B cell (primary cell): ENCODE results near the gene EGFL8. TPM values are rescaled to one million over a fixed set of nuclear protein-coding genes. Genes with fewer than 3 reads are reported as not detected.

ENCODE experiments used
- ATAC-seq: fragments of 200-7000 bp; cut with Tn5 transposase; one replicate; pipeline ENCODE4 v1.10.0; 2021; ENCODE audit warnings: low read depth, mild to moderate bottlenecking, moderate number of reproducible peaks, moderate library complexity
- CTCF ChIA-PET: fragments of 350-600 bp; sonication (Branson Sonifier 250); formaldehyde crosslinking; loops from one replicate; lab custom pipeline; 2021; ENCODE audit warnings: antibody characterized with exemption, inconsistent platforms; lab: Charles Lee
- POLR2A ChIA-PET: fragments of 350-600 bp; sonication (Branson Sonifier 250); formaldehyde crosslinking; loops from one replicate; lab custom pipeline; 2021; ENCODE audit warnings: antibody characterized with exemption; lab: Charles Lee
- DNase-seq: peaks from one replicate; pipeline ENCODE4 v3.0.0; 2013
- H2AFZ ChIP-seq: 2 replicates; pipeline ENCODE4 v1.6.1; 2012; ENCODE audit warnings: mild to moderate bottlenecking, low read depth, low read length; ENCODE audit not compliant: insufficient read depth, poor library complexity, severe bottlenecking
- H3K27ac ChIP-seq, 2 donors: 1 replicate in 1 of 2; 2 replicates in 1 of 2; pipeline ENCODE4 v1.5.1; 2012 to 2013; ENCODE audit warnings: low read length in 2 of 2, mild to moderate bottlenecking in 2 of 2, moderate library complexity in 1 of 2
- H3K27me3 ChIP-seq, 4 experiments: fragments of 200-600 bp in 1 of 4; sonication (generic) in 1 of 4; replicated peaks in 1 of 4; 1 replicate in 2 of 4; 2 replicates in 2 of 4; pipeline versions ENCODE4 v1.6.1 to v1.7.0; 2013 to 2016; ENCODE audit warnings: low read length in 3 of 4, mild to moderate bottlenecking in 2 of 4, mixed read lengths in 1 of 4, moderate library complexity in 1 of 4; ENCODE audit not compliant: insufficient read depth in 4 of 4, control insufficient read depth in 3 of 4; ENCODE audit errors: control extremely low read depth in 1 of 4
- H3K36me3 ChIP-seq, 2 experiments: replicated peaks in 1 of 2; 1 replicate in 1 of 2; 2 replicates in 1 of 2; pipeline versions ENCODE4 v1.6.1 to v1.7.1; 2013; ENCODE audit warnings: low read length in 1 of 2; ENCODE audit not compliant: insufficient read depth in 2 of 2, control insufficient read depth in 1 of 2; ENCODE audit errors: control extremely low read depth in 1 of 2, extremely low read depth in 1 of 2
- H3K4me1 ChIP-seq, 2 donors: fragments of 200-600 bp in 1 of 2; sonication (generic) in 1 of 2; 1 replicate in 1 of 2; 2 replicates in 1 of 2; pipeline versions ENCODE4 v1.5.1 to v1.6.1; 2013 to 2017; ENCODE audit warnings: low read length in 2 of 2; ENCODE audit not compliant: control insufficient read depth in 2 of 2, insufficient read depth in 2 of 2
- H3K4me2 ChIP-seq: replicated peaks from 2 replicates; pipeline ENCODE3; 2012; ENCODE audit warnings: mild to moderate bottlenecking, low read depth, low read length; ENCODE audit not compliant: poor library complexity, severe bottlenecking
- H3K4me3 ChIP-seq, 5 experiments: fragments of 200-600 bp in 1 of 5; sonication (generic) in 1 of 5; 1 replicate in 3 of 5; 2 replicates in 2 of 5; pipeline versions ENCODE4 v1.5.1 to v1.7.0; 2011 to 2016; ENCODE audit warnings: low read length in 4 of 5, mild to moderate bottlenecking in 4 of 5, low read depth in 2 of 5, control low read depth in 1 of 5, moderate library complexity in 1 of 5; ENCODE audit not compliant: insufficient read depth in 1 of 5; ENCODE audit errors: control extremely low read depth in 1 of 5, extremely low read depth in 1 of 5
- H3K79me2 ChIP-seq: fragments of 200-600 bp; sonication (generic); one replicate; pipeline ENCODE4 v1.6.0; 2016; ENCODE audit warnings: low read length; ENCODE audit not compliant: control insufficient read depth, insufficient read depth
- H3K9ac ChIP-seq: fragments of 200-600 bp; sonication (generic); 2 replicates; pipeline ENCODE4 v1.6.1; 2017; ENCODE audit warnings: mild to moderate bottlenecking, low read length, moderate library complexity
- H3K9me3 ChIP-seq, 3 donors: one replicate each; pipeline versions ENCODE4 v1.6.1 to v1.7.1; 2013; ENCODE audit warnings: low read length in 2 of 3; ENCODE audit not compliant: control insufficient read depth in 2 of 3, insufficient read depth in 1 of 3; ENCODE audit errors: control extremely low read depth in 1 of 3
- H4K20me1 ChIP-seq: 2 replicates; pipeline ENCODE4 v1.6.0; 2012; ENCODE audit warnings: mild to moderate bottlenecking, low read length; ENCODE audit not compliant: insufficient read depth, control insufficient read depth, poor library complexity, severe bottlenecking
- H3K27ac Mint-ChIP-seq: one replicate; pipeline ENCODE4 v1.8.0; 2021; ENCODE audit warnings: mixed read lengths
- H3K27me3 Mint-ChIP-seq: one replicate; pipeline ENCODE4 v1.8.0; 2021; ENCODE audit warnings: mixed read lengths
- H3K4me1 Mint-ChIP-seq: one replicate; pipeline ENCODE4 v1.8.0; 2021; ENCODE audit warnings: mixed read lengths
- H3K4me3 Mint-ChIP-seq: one replicate; pipeline ENCODE4 v1.8.0; 2021; ENCODE audit warnings: mixed read lengths
- H3K9me3 Mint-ChIP-seq: one replicate; pipeline ENCODE4 v1.8.0; 2022; ENCODE audit warnings: mixed read lengths; ENCODE audit not compliant: insufficient read depth
- CTCF ChIP-seq: fragments of 200-600 bp; IDR thresholded peaks from one replicate; pipeline ENCODE4 v1.8.0; 2022; ENCODE audit warnings: antibody characterized with exemption, mild to moderate bottlenecking
- EZH2 ChIP-seq: IDR thresholded peaks from 2 replicates; pipeline ENCODE4 v1.6.1; 2012; ENCODE audit warnings: borderline replicate concordance, low read depth, mild to moderate bottlenecking, moderate library complexity, low read length; ENCODE audit not compliant: insufficient read depth, poor library complexity, severe bottlenecking
- WGBS: methylation state at CpG from one replicate; pipeline ENCODE4 v1.1.5; 2013; ENCODE audit warnings: missing lambda C conversion rate; ENCODE audit not compliant: insufficient coverage; 5-methylcytosine and 5-hydroxymethylcytosine counted together
- intact Hi-C: fragments of 100-400 bp; cut with micrococcal nuclease; formaldehyde crosslinking; loops from one replicate; pipeline ENCODE4 v1.10.0; 2022
- polyA plus RNA-seq: library from polyadenylated mRNA; depleted of rRNA; stranded (reverse); fragments of >200 nt; gene quantifications from 2 replicates; pipeline ENCODE4 v1.2.3, GENCODE V29; 2012
- total RNA-seq, 2 donors: library from RNA; stranded (reverse); fragments of 120-200 nt in 1 of 2; gene quantifications; 1 replicate in 1 of 2; 2 replicates in 1 of 2; pipeline versions ENCODE4 v1.2.3 to v1.2.4, GENCODE V29; 2013 to 2022

Gene EGFL8
- total and polyA plus RNA-seq, 2 donors (not counting 1 experiment from before 2014, with no cell fraction given): 0.91 to 3.9 TPM

GRCh38 chr6:32158052-32158451 lies 6.3 kb upstream of the EGFL8 start:
- H2AFZ ChIP-seq: no peak overlapping the region
- POLR2A ChIA-PET: no interaction called here
- Mint-ChIP-seq H3K27ac (no peak overlapping the region), H3K27me3 (peaks cover 4% of the 10 kb centered on the region), H3K9me3 (no peaks in the 10 kb centered on the region), H3K4me1 (peaks cover 22% of the 10 kb centered on the region), H3K4me3 (no peak overlapping the region)
- H3K79me2 ChIP-seq: no peaks in the 10 kb centered on the region
- no peak overlapping the region for H3K4me2 ChIP-seq
- no peak overlapping the region for H3K27ac ChIP-seq
- no peaks in the 10 kb centered on the region for H4K20me1 ChIP-seq
- H3K9ac ChIP-seq: no peak overlapping the region
- no peak overlapping the region for H3K4me3 ChIP-seq
- intact Hi-C loops: loop anchor here (10.0 kb wide), 1 partner anchor 113 kb away; no protein-coding TSS in a partner anchor
- H3K27me3 ChIP-seq: peaks cover 0 to 20% (median 4%) of the 10 kb centered on the region in 4 experiments
- ATAC-seq: no peak
- CTCF ChIA-PET: interaction anchor here (0.8 kb wide), 1 partner anchor 39 kb away, joined by 3 read pairs; no protein-coding TSS in a partner anchor
- H3K4me1 ChIP-seq: peaks cover 15 to 26% of the 10 kb centered on the region in 2 donors
- DNase-seq: no peak
- H3K36me3 ChIP-seq: no peaks in the 10 kb centered on the region
- no peaks in the 10 kb centered on the region for H3K9me3 ChIP-seq
- TF ChIP-seq EZH2: no peak

GRCh38 chr6:32163559-32164258 lies 686 bp upstream of the EGFL8 start:
- ATAC-seq: no peak
- H3K36me3 ChIP-seq: peaks cover 0 to 3% of the 10 kb centered on the region in 2 experiments
- H4K20me1 ChIP-seq: no peaks in the 10 kb centered on the region
- peaks cover 0 to 6% of the 10 kb centered on the region in 2 donors for H3K4me1 ChIP-seq
- intact Hi-C loops: no loop called here
- no peaks in the 10 kb centered on the region for H3K9me3 Mint-ChIP-seq
- TF ChIP-seq CTCF: no peak
- TF ChIP-seq EZH2: no peak
- no peaks in the 10 kb centered on the region for H3K79me2 ChIP-seq
- H3K9ac ChIP-seq: no peak overlapping the region
- POLR2A ChIA-PET: no interaction called here
- no peak overlapping the region for H3K4me3 Mint-ChIP-seq
- no peak overlapping the region for H3K27ac ChIP-seq
- no peak overlapping the region for H3K4me3 ChIP-seq
- CTCF ChIA-PET: interaction anchor here (0.5 to 1.2 kb wide), 3 partner anchors 25 to 478 kb away, joined by 3 read pairs; no protein-coding TSS in a partner anchor
- DNase-seq: peak; percentile 3
- no peaks in the 10 kb centered on the region for H3K27me3 ChIP-seq
- H3K27me3 Mint-ChIP-seq: no peaks in the 10 kb centered on the region
- no peak overlapping the region for H3K27ac Mint-ChIP-seq
- H3K4me2 ChIP-seq: no peak overlapping the region
- no peaks in the 10 kb centered on the region for H3K9me3 ChIP-seq
- H3K4me1 Mint-ChIP-seq: peaks cover 8% of the 10 kb centered on the region
- H2AFZ ChIP-seq: no peak overlapping the region
- 98% methylated on average over 5 of the region's 7 CpGs for whole genome bisulfite sequencing
